Neural cell (in vitro differentiated cells): Measurements from ENCODE around the gene MED15.

Experiments
- EP300 ChIP-seq: fragments of 450-650 bp; conservative IDR thresholded peaks from 2 replicates; pipeline ENCODE4 v1.6.1; 2014; ENCODE audit warnings: antibody characterized with exemption, mild to moderate bottlenecking, moderate library complexity; ENCODE audit not compliant: poor library complexity, severe bottlenecking
- EZH2 ChIP-seq: fragments of 200-600, 300-800 bp; shearing (Covaris generic), sonication (generic); IDR thresholded peaks from 2 replicates; pipeline ENCODE4 v1.6.1; 2014; ENCODE audit warnings: antibody characterized with exemption, low read length, borderline replicate concordance, mild to moderate bottlenecking; ENCODE audit not compliant: insufficient read depth, poor library complexity, severe bottlenecking
- MXI1 ChIP-seq: fragments of 450-650 bp; conservative IDR thresholded peaks from 2 replicates; pipeline ENCODE4 v1.6.1; 2014; ENCODE audit warnings: antibody characterized with exemption, mild to moderate bottlenecking; ENCODE audit not compliant: poor library complexity, severe bottlenecking
- POLR2AphosphoS5 ChIP-seq: IDR thresholded peaks from 2 replicates; pipeline ENCODE4 v1.6.1; 2012
- RAD21 ChIP-seq: fragments of 450-650 bp; conservative IDR thresholded peaks from 2 replicates; pipeline ENCODE4 v1.6.1; 2014; ENCODE audit warnings: antibody characterized with exemption, mild to moderate bottlenecking, moderate library complexity
- SMC3 ChIP-seq: fragments of 450-650 bp; conservative IDR thresholded peaks from 2 replicates; pipeline ENCODE4 v1.6.1; 2014; ENCODE audit warnings: antibody characterized with exemption, mild to moderate bottlenecking, moderate library complexity; ENCODE audit not compliant: poor library complexity
- TAF1 ChIP-seq: IDR thresholded peaks from 2 replicates; pipeline ENCODE4 v1.6.1; 2012; ENCODE audit warnings: low read depth
- TF ChIP-seq, protein P1 (sequence below): fragments of 450-650 bp; IDR thresholded peaks from 2 replicates; pipeline ENCODE4 v1.5.1; 2014; ENCODE audit warnings: antibody characterized with exemption, mild to moderate bottlenecking, moderate library complexity; ENCODE audit not compliant: poor library complexity, severe bottlenecking
- TF ChIP-seq, protein P2 (sequence below): IDR thresholded peaks from 2 replicates; pipeline ENCODE4 v1.6.1; 2012; ENCODE audit warnings: borderline replicate concordance

DNA sequence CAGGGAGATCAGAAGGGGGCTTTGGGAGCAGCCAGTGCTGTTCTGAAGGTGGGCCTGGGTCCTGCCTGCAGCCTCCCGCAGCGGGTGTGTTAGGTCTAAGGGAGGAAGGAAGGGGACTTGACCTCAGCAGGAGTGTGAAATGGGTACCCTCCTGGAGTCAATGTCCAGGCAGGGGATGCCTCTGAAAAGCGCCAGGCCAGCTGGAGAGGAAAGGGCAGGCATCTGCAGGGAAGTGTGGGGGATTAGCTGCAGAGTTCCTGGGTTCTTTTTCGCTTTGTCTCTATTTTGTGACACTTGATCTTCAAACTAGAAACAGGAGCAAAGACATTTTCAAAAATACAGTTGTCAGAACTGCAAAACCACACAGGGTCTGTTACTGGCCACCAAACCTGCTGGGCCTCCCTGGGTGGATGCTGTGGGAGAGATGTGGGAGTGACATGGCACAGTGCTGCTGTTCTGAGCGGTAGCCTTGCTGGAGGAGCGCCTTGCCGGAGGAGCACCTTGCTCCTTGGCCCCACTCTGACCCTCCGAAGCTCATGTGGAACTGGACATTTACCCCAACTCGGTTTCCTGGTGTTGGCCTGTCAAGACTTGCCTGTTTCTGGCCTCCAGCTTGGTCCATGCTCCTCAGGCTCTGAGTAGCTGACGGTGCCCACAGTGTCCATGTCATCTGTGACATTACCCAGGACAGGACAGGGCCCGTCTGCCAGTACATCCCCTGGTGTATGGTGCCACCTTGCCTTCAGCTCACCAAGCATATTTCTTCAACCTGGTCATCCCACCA is 25.9 kb downstream of the MED15 start:
- no peak for TF ChIP-seq POLR2AphosphoS5
- TF ChIP-seq, protein P1, sequence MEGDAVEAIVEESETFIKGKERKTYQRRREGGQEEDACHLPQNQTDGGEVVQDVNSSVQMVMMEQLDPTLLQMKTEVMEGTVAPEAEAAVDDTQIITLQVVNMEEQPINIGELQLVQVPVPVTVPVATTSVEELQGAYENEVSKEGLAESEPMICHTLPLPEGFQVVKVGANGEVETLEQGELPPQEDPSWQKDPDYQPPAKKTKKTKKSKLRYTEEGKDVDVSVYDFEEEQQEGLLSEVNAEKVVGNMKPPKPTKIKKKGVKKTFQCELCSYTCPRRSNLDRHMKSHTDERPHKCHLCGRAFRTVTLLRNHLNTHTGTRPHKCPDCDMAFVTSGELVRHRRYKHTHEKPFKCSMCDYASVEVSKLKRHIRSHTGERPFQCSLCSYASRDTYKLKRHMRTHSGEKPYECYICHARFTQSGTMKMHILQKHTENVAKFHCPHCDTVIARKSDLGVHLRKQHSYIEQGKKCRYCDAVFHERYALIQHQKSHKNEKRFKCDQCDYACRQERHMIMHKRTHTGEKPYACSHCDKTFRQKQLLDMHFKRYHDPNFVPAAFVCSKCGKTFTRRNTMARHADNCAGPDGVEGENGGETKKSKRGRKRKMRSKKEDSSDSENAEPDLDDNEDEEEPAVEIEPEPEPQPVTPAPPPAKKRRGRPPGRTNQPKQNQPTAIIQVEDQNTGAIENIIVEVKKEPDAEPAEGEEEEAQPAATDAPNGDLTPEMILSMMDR = no peak
- TF ChIP-seq, protein P2, sequence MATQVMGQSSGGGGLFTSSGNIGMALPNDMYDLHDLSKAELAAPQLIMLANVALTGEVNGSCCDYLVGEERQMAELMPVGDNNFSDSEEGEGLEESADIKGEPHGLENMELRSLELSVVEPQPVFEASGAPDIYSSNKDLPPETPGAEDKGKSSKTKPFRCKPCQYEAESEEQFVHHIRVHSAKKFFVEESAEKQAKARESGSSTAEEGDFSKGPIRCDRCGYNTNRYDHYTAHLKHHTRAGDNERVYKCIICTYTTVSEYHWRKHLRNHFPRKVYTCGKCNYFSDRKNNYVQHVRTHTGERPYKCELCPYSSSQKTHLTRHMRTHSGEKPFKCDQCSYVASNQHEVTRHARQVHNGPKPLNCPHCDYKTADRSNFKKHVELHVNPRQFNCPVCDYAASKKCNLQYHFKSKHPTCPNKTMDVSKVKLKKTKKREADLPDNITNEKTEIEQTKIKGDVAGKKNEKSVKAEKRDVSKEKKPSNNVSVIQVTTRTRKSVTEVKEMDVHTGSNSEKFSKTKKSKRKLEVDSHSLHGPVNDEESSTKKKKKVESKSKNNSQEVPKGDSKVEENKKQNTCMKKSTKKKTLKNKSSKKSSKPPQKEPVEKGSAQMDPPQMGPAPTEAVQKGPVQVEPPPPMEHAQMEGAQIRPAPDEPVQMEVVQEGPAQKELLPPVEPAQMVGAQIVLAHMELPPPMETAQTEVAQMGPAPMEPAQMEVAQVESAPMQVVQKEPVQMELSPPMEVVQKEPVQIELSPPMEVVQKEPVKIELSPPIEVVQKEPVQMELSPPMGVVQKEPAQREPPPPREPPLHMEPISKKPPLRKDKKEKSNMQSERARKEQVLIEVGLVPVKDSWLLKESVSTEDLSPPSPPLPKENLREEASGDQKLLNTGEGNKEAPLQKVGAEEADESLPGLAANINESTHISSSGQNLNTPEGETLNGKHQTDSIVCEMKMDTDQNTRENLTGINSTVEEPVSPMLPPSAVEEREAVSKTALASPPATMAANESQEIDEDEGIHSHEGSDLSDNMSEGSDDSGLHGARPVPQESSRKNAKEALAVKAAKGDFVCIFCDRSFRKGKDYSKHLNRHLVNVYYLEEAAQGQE = no peak
- TF ChIP-seq TAF1 = no peak
- no peak for TF ChIP-seq EZH2
- no peak for TF ChIP-seq SMC3
- TF ChIP-seq EP300 = no peak
- no peak for TF ChIP-seq RAD21
- no peak for TF ChIP-seq MXI1
